CD4-positive, alpha-beta T cell (primary cell): ENCODE measurements around the gene TUBB3. TPM values are rescaled to one million over a fixed set of nuclear protein-coding genes. Genes with fewer than 3 reads are reported as not detected.

ENCODE experiments used
- ATAC-seq: fragments of 200-7000 bp; cut with Tn5 transposase; one replicate; pipeline ENCODE4 v1.10.0; 2022; ENCODE audit warnings: mild to moderate bottlenecking; ENCODE audit not compliant: poor library complexity
- CTCF ChIA-PET: fragments of 350-600 bp; sonication (Branson Sonifier 250); formaldehyde crosslinking; loops from one replicate; lab custom pipeline; 2021; ENCODE audit warnings: antibody characterized with exemption, inconsistent platforms; lab: Charles Lee
- POLR2A ChIA-PET: fragments of 350-600 bp; sonication (Branson Sonifier 250); formaldehyde crosslinking; loops from one replicate; lab custom pipeline; 2021; ENCODE audit warnings: antibody characterized with exemption, inconsistent platforms; lab: Charles Lee
- DNase-seq, 14 experiments: peaks; one replicate each; pipeline ENCODE4 v3.0.0-alpha.2; 2013 to 2020; ENCODE audit warnings: mixed read lengths in 2 of 14
- H3K27ac ChIP-seq, 2 donors: one replicate each; pipeline versions ENCODE4 v1.5.1 to v1.7.0; 2013; ENCODE audit warnings: low read length in 2 of 2, low read depth in 1 of 2, mild to moderate bottlenecking in 1 of 2
- H3K27me3 ChIP-seq, 2 experiments: 1 replicate in 1 of 2; 2 replicates in 1 of 2; pipeline versions ENCODE4 v1.6.1 to v1.7.0; 2013; ENCODE audit warnings: low read length in 2 of 2, control low read depth in 1 of 2, mild to moderate bottlenecking in 1 of 2, moderate library complexity in 1 of 2; ENCODE audit not compliant: insufficient read depth in 2 of 2, control insufficient read depth in 1 of 2
- H3K36me3 ChIP-seq: one replicate; pipeline ENCODE4 v1.6.1; 2013; ENCODE audit warnings: low read length, control low read depth; ENCODE audit not compliant: insufficient read depth
- H3K4me1 ChIP-seq: one replicate; pipeline ENCODE4 v1.6.1; 2013; ENCODE audit warnings: low read length, control low read depth; ENCODE audit not compliant: insufficient read depth
- H3K4me3 ChIP-seq: one replicate; pipeline ENCODE4 v1.5.1; 2013; ENCODE audit warnings: mild to moderate bottlenecking, low read length, moderate library complexity
- H3K9me3 ChIP-seq, 2 experiments: 1 replicate in 1 of 2; 2 replicates in 1 of 2; pipeline versions ENCODE4 v1.6.1 to v1.7.0; 2013; ENCODE audit warnings: low read length in 2 of 2, mild to moderate bottlenecking in 2 of 2, control low read depth in 1 of 2, moderate library complexity in 1 of 2; ENCODE audit not compliant: control insufficient read depth in 1 of 2, insufficient read depth in 1 of 2
- H3K27ac Mint-ChIP-seq: one replicate; pipeline ENCODE4 v1.8.0; 2020; ENCODE audit warnings: mixed read lengths
- H3K27me3 Mint-ChIP-seq: one replicate; pipeline ENCODE4 v1.8.0; 2021; ENCODE audit warnings: mixed read lengths
- H3K36me3 Mint-ChIP-seq: one replicate; pipeline ENCODE4 v1.8.0; 2021; ENCODE audit warnings: low read depth, mixed read lengths
- H3K4me1 Mint-ChIP-seq: one replicate; pipeline ENCODE4 v1.8.0; 2021; ENCODE audit warnings: low read depth, mixed read lengths
- H3K4me3 Mint-ChIP-seq: one replicate; pipeline ENCODE4 v1.8.0; 2020; ENCODE audit warnings: mild to moderate bottlenecking, mixed read lengths
- H3K9me3 Mint-ChIP-seq: one replicate; pipeline ENCODE4 v1.8.0; 2020; ENCODE audit warnings: mixed read lengths
- CTCF ChIP-seq: fragments of 200-600 bp; IDR thresholded peaks from one replicate; pipeline ENCODE4 v1.8.0; 2022; ENCODE audit warnings: antibody characterized with exemption, mild to moderate bottlenecking
- intact Hi-C, 2 experiments: fragments of 100-400 bp; cut with DNase I in 1 of 2; cut with micrococcal nuclease in 1 of 2; formaldehyde crosslinking; loops; one replicate each; pipeline versions ENCODE4 v1.15.1 to v1.9.0; 2023 to 2025; cut with DNase I, micrococcal nuclease
- total RNA-seq, 174 experiments: library from RNA in 2 of 174; stranded (reverse) in 2 of 174; gene quantifications; one replicate each; pipeline ENCODE4 v1.2.3 and lab custom pipeline; 2021 to 2026

TUBB3 gene
- total RNA-seq, 2 experiments from 2014 or later: 0.78 to 0.88 TPM

- H3K27me3 ChIP-seq: peaks cover 11 to 26% of the 10 kb centered on the region in 2 experiments
- ChIA-PET CTCF (interaction anchor here (1.2 to 2.1 kb wide), 3 partner anchors 8 to 218 kb away, joined by 3 to 12 read pairs (median 6); no protein-coding TSS in a partner anchor), POLR2A (interaction anchor here (1.1 to 1.3 kb wide), 2 partner anchors 8 to 45 kb away, joined by 4 to 5 read pairs; partner anchors contain the start of gene TCF25)
- H3K4me3 ChIP-seq: peak overlapping the region; percentile 52
- Mint-ChIP-seq H3K4me1 (peaks cover 41% of the 10 kb centered on the region), H3K9me3 (no peaks in the 10 kb centered on the region), H3K27me3 (peaks cover 10% of the 10 kb centered on the region), H3K36me3 (no peaks in the 10 kb centered on the region), H3K4me3 (peak overlapping the region; percentile 76), H3K27ac (peak overlapping the region; percentile 39)
- H3K36me3 ChIP-seq: no peaks in the 10 kb centered on the region
- peak; percentile 73 for ATAC-seq
- no peak for TF ChIP-seq CTCF
- H3K4me1 ChIP-seq: peaks cover 72% of the 10 kb centered on the region
- peak; percentile 58 to 92 (median 70) for DNase-seq
- no peak overlapping the region for H3K27ac ChIP-seq
- intact Hi-C loops: loop anchor here in 1 of 2 experiments (2.0 kb wide), 1 partner anchor 31 kb away; the partner anchor contains the start of gene DEF8
- peaks cover 0 to 4% of the 10 kb centered on the region in 2 experiments for H3K9me3 ChIP-seq
Measured at GRCh38 chr16:89917773-89918452, 5.2 kb upstream of the TUBB3 start.

GRCh38 chr16:89918453-89919347 is 4.4 kb upstream of the TUBB3 start, which contains the start of gene MC1R:
MC1R (plus strand) TSS chr16:89918862; CDS start chr16:89919259, 397 bp downstream.
- intact Hi-C loops: loop anchor here in 1 of 2 experiments (2.0 kb wide), 1 partner anchor 30 kb away; the partner anchor contains the start of gene DEF8

More at GRCh38 chr16:89918453-89919347, 4.4 kb upstream of the TUBB3 start, which contains the start of gene MC1R:
- Histone ChIP-seq H3K27ac (no peak within 1 kb of the TSS), H3K9me3 (peaks cover 0 to 6% of the 10 kb centered on the region in 2 experiments), H3K36me3 (no peaks in the 10 kb centered on the region), H3K4me1 (peaks cover 76% of the 10 kb centered on the region), H3K27me3 (peaks cover 16 to 29% of the 10 kb centered on the region in 2 experiments), H3K4me3 (peak within 1 kb of the TSS; percentile 52)
- Mint-ChIP-seq H3K4me3 (peak within 1 kb of the TSS; percentile 76), H3K36me3 (no peaks in the 10 kb centered on the region), H3K27me3 (peaks cover 10% of the 10 kb centered on the region), H3K4me1 (peaks cover 41% of the 10 kb centered on the region), H3K9me3 (no peaks in the 10 kb centered on the region), H3K27ac (peak within 1 kb of the TSS; percentile 39)
- ATAC-seq (peak; percentile 39), DNase-seq (peak in 4 of 14 experiments; percentile 27 to 63 (median 42))
- ChIA-PET CTCF (interaction anchor here (0.9 to 2.1 kb wide), 3 partner anchors 9 to 58 kb away, joined by 3 to 12 read pairs (median 6); no protein-coding TSS in a partner anchor), POLR2A (interaction anchor here (0.7 to 1.2 kb wide), 4 partner anchors 9 to 45 kb away, joined by 3 to 6 read pairs (median 4); partner anchors contain the start of gene TCF25)
- peak; percentile 10 for TF ChIP-seq CTCF
